Measurements from ENCODE around the gene NDUFB7. TPM values are rescaled to one million over a fixed set of nuclear protein-coding genes. Genes with fewer than 3 reads are reported as not detected.
"Not testable (repeated sequence)": the region's sequence is repeated elsewhere in the genome, so short reads cannot be mapped to it uniquely, and the experiment has no call there.

The NDUFB7 gene
- polyA plus RNA-seq, 1 experiment = 97.3 TPM

DNA sequence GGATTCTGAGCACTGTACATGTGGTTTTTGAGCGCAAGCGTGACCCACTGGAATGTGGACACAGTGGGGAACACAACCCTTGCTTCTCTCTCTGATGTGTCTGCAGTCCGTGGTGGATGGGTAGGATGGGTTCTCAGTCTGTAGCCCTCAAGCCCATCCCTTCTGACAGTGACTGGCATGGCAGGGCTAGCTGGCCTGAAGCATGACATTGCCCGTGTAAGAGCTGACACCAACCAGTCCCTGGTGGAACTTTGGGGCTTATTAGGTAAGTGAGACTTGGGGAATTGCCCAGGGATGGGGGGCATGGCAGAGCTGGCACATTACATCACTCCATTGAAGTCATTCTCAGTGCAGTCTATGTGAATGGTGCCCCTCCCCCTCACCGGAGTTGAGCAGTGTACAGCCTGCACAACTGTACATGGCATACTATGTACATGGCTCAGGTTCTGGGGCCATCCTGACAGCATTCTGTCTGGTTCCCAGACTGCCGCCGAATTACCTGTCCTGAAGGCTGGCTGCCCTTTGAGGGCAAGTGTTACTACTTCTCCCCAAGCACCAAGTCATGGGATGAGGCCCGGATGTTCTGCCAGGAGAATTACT is 27.8 kb upstream of the NDUFB7 start:
- no peak for DNase-seq (ENCODE audit: low read depth, low spot score)
- Histone ChIP-seq H3K4me3 (ENCODE audit: low read depth, low read length) (no peak overlapping the region), H3K27me3 (ENCODE audit: control insufficient read depth, insufficient read depth, low read length) (no peaks in the 10 kb centered on the region), H3K9me3 (ENCODE audit: control insufficient read depth, insufficient read depth, low read length) (no peaks in the 10 kb centered on the region), H3K27ac (ENCODE audit: low read depth, low read length) (no peak overlapping the region)
- CTCF ChIA-PET = no interaction called here
- TF ChIP-seq CTCF (IDR thresholded peaks at IDR 0.05; ENCODE audit: low read depth, low read length) = no peak
- POLR2A ChIA-PET = no interaction called here

GRCh38 chr19:14595558-14595957 is 23.7 kb upstream of the NDUFB7 start:
- no peak overlapping the region for H3K4me3 ChIP-seq (ENCODE audit: low read depth, low read length)
- ChIA-PET CTCF (no interaction called here), POLR2A (no interaction called here)
- no peak for DNase-seq (ENCODE audit: low read depth, low spot score)
- no peak overlapping the region for H3K27ac ChIP-seq (ENCODE audit: low read depth, low read length)
- no peak for TF ChIP-seq CTCF (IDR thresholded peaks at IDR 0.05; ENCODE audit: low read depth, low read length)
- no peaks in the 10 kb centered on the region; the same call in 1 of the 2 replicates for H3K9me3 ChIP-seq (ENCODE audit: control insufficient read depth, insufficient read depth, low read length)
- no peaks in the 10 kb centered on the region for H3K27me3 ChIP-seq (ENCODE audit: control insufficient read depth, insufficient read depth, low read length)

DNA sequence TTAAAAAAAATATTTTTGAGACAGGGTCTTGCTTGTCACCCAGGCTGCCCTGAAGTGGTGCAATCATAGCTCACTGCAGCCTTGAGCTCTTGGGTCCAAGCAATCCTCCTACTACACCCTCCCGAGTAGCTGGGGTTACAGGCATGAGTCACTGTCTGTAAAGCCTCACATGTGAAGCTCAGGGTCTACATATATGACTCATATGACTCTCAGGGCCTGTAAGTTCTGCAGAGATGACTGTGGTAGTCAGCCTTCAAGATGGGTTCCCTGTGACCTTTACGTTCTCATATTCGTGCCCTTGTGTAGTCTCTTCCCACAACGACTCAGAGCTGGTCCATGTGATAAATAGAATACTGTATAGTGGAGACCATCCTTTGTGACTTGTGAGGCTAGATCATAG is 17.6 kb upstream of the NDUFB7 start:
- H3K4me3 ChIP-seq (ENCODE audit: low read depth, low read length); H3K27ac ChIP-seq (ENCODE audit: low read depth, low read length); H3K27me3 ChIP-seq (ENCODE audit: control insufficient read depth, insufficient read depth, low read length); POLR2A ChIA-PET; CTCF ChIA-PET; DNase-seq (ENCODE audit: low read depth, low spot score); H3K9me3 ChIP-seq (ENCODE audit: control insufficient read depth, insufficient read depth, low read length): not testable (repeated sequence)

DNA sequence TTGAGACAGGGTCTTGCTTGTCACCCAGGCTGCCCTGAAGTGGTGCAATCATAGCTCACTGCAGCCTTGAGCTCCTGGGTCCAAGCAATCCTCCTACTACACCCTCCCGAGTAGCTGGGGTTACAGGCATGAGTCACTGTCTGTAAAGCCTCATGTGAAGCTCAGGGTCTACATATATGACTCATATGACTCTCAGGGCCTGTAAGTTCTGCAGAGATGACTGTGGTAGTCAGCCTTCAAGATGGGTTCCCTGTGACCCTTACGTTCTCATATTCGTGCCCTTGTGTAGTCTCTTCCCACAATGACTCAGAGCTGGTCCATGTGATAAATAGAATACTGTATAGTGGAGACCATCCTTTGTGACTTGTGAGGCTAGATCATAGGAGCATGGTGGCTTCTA is 13.3 kb upstream of the NDUFB7 start:
- H3K9me3 ChIP-seq (ENCODE audit: control insufficient read depth, insufficient read depth, low read length); DNase-seq (ENCODE audit: low read depth, low spot score); H3K27ac ChIP-seq (ENCODE audit: low read depth, low read length); H3K4me3 ChIP-seq (ENCODE audit: low read depth, low read length); POLR2A ChIA-PET; H3K27me3 ChIP-seq (ENCODE audit: control insufficient read depth, insufficient read depth, low read length); CTCF ChIA-PET: not testable (repeated sequence)

DNA sequence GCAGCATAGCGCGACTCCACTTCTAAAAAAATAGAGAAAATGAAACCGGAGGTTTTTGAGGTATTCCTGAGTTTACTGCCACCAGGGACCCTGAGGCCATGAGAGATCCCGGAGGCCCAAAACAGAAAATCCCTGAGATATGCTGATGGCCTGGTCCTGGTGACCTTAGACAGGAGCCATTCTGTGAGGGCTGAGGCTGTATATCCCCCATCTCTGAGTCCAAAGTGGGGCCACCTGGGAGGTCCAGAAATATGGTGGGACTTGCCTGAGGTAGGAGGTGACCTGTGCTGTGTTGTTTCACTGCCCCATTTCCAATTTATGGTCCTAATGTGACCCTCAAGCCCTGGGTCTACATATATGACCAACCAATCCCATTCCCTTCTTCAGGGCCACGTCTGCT is 12.5 kb upstream of the NDUFB7 start:
- POLR2A ChIA-PET = not testable (repeated sequence)

DNA sequence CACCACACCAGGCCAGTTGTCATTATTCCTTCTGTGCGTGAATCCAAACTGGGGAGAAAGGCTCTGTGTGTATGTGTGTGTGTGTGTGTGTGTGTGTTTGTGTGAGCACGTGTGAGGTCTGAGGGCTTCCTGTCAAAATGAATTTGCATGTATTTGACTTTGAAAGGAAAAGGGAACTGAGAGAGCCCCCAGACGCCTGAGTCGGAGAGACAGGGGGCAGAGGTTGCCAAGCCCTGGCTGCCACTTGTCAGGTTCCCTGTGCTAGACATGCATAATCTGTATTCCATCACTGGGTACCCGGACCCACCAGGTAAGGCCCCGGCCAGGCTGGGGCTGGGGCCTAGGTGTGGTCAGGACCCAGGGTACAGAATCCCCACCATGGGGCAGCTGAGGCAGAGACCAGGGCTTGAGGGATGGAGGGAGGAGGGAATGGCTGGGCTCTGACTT is 11.1 kb upstream of the NDUFB7 start, which contains the start of gene CLEC17A:
TSS of gene CLEC17A (plus strand) at position 191 of the 447 bp plus-strand sequence. CDS start at position 268, 77 bp downstream.
- Histone ChIP-seq H3K4me3 (ENCODE audit: low read depth, low read length) (no peak within 1 kb of the TSS), H3K9me3 (ENCODE audit: control insufficient read depth, insufficient read depth, low read length) (no peaks in the 10 kb centered on the region), H3K27me3 (ENCODE audit: control insufficient read depth, insufficient read depth, low read length) (no peaks in the 10 kb centered on the region), H3K27ac (ENCODE audit: low read depth, low read length) (no peak within 1 kb of the TSS)
- CTCF ChIA-PET = no interaction called here
- no peak for TF ChIP-seq CTCF (IDR thresholded peaks at IDR 0.05; ENCODE audit: low read depth, low read length)
- POLR2A ChIA-PET = no interaction called here
- DNase-seq (ENCODE audit: low read depth, low spot score) = no peak

More for the DNA sequence above, 12.5 kb upstream of the NDUFB7 start:
- H3K4me3 ChIP-seq (ENCODE audit: low read depth, low read length); H3K9me3 ChIP-seq (ENCODE audit: control insufficient read depth, insufficient read depth, low read length); H3K27ac ChIP-seq (ENCODE audit: low read depth, low read length); DNase-seq (ENCODE audit: low read depth, low spot score); H3K27me3 ChIP-seq (ENCODE audit: control insufficient read depth, insufficient read depth, low read length); CTCF ChIA-PET: not testable (repeated sequence)

Data from AG04450 (cell line).